ENCODE results near the gene STPG2.
"Not testable (repeated sequence)": the region's sequence is repeated elsewhere in the genome, so short reads cannot be mapped to it uniquely, and the experiment has no call there.

Gene STPG2

DNA sequence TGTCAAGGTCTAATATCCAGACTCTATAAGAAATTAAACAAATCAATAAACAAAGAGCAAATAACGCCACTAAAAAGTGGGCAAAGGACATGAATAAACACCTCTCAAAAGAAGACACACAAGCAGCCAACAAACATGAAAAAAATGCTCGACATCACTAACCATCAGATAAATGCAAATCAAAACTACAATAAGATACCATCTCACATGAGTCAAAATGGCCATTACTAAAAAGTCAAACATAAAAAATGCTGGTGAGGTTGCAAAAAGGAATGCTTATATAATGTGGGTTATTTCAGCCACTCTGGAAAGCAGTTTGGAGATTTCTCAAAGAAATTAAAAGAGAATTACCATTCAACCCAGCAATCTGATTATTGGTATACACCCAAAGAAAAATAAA lies 481.1 kb downstream of the STPG2 start:
- Mint-ChIP-seq H3K27me3 (no peaks in the 10 kb centered on the region), H3K36me3 (ENCODE audit: insufficient read depth) (no peaks in the 10 kb centered on the region), H3K4me3 (no peak overlapping the region), H3K27ac (no peak overlapping the region), H3K9me3 (peaks cover 0 to 2% of the 10 kb centered on the region in 2 donors), H3K4me1 (ENCODE audit: low read depth in 2 of 2) (no peaks in the 10 kb centered on the region)
- DNase-seq (no peak), ATAC-seq (replicated peaks) (no peak)

DNA sequence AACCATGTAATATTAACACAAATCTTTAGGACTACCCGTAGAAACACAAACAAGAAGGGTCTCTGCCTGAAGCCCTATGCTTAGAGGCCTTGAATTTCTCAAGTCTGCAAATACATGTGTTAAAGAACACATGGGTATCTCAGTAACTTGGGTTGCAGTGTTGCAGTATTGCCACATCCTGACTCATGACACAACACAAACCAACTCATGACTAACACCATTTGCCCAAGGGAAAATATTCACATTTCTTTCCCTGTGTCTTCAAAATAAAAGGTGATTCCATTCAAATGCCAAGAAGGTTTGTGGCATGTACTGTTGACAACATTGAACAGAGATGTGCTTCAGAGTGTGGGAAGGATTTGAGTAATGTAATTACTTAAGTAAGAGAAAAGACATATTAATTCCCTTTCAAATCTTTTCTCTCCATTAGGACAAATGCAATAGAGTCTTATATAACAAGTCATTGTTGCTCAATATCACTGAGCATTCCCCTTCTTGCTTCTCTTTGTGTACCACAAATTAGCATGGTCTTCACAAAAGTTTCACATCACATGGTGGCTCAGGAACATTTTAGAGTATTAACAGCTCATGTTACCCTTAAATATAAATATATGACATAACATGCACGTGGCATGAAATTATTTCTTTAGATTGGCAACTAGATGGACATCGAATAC lies 487.1 kb downstream of the STPG2 start:
- Mint-ChIP-seq H3K9me3 (no peaks in the 10 kb centered on the region), H3K4me3 (no peak overlapping the region), H3K36me3 (ENCODE audit: insufficient read depth) (no peaks in the 10 kb centered on the region), H3K27ac (no peak overlapping the region), H3K27me3 (no peaks in the 10 kb centered on the region), H3K4me1 (ENCODE audit: low read depth in 2 of 2) (no peaks in the 10 kb centered on the region)
- DNase-seq: no peak
- no peak for ATAC-seq (replicated peaks)

DNA sequence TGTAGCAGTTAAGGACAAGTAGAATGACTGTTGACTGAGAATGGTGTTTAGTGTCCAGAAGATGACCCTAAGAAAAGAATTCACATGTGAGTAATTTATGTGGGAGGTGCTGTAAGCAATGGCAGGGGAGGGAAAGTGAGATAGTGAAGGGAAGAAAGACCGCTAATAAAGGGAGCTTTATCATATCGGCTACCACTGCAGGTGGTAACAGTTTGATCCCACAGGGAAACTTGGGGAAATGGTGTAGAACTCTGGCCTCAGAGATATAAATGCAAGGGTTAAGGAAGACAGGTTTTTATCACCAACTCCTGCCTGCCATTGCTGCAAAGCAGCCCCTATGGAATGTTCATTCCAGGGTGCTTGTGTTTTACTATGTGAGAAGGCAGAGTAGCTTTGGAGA lies 489.6 kb downstream of the STPG2 start:
- ATAC-seq (replicated peaks) (no peak), DNase-seq (no peak)
- Mint-ChIP-seq H3K4me3 (no peak overlapping the region), H3K27me3 (no peaks in the 10 kb centered on the region), H3K9me3 (peaks cover 0 to 2% of the 10 kb centered on the region in 2 donors), H3K36me3 (ENCODE audit: insufficient read depth) (no peaks in the 10 kb centered on the region), H3K4me1 (ENCODE audit: low read depth in 2 of 2) (no peaks in the 10 kb centered on the region), H3K27ac (no peak overlapping the region)

DNA sequence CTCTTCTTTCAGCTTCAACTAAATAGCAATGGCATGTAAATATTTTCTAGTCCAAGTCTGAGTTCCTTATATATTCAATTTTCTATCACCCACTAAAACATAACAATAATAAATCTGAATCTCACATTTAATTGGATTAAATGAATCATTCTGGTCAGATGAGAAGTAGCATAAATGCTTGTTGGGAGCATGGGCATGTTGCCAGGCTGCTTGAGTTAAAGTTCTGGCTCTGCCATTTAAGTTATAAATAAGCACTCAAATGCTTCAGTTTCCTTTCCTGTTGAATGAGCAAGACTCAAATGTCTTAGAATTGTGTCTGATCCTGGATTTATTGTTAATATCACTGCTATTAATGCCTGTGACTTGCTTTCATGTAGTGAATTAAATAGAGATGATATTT lies 496.3 kb downstream of the STPG2 start:
- Mint-ChIP-seq H3K27me3 (no peaks in the 10 kb centered on the region), H3K4me1 (ENCODE audit: low read depth in 2 of 2) (no peaks in the 10 kb centered on the region), H3K9me3 (peaks cover 5 to 9% of the 10 kb centered on the region in 2 donors), H3K36me3 (ENCODE audit: insufficient read depth) (no peaks in the 10 kb centered on the region), H3K27ac (no peak overlapping the region), H3K4me3 (no peak overlapping the region)
- ATAC-seq (replicated peaks) (no peak), DNase-seq (no peak)

DNA sequence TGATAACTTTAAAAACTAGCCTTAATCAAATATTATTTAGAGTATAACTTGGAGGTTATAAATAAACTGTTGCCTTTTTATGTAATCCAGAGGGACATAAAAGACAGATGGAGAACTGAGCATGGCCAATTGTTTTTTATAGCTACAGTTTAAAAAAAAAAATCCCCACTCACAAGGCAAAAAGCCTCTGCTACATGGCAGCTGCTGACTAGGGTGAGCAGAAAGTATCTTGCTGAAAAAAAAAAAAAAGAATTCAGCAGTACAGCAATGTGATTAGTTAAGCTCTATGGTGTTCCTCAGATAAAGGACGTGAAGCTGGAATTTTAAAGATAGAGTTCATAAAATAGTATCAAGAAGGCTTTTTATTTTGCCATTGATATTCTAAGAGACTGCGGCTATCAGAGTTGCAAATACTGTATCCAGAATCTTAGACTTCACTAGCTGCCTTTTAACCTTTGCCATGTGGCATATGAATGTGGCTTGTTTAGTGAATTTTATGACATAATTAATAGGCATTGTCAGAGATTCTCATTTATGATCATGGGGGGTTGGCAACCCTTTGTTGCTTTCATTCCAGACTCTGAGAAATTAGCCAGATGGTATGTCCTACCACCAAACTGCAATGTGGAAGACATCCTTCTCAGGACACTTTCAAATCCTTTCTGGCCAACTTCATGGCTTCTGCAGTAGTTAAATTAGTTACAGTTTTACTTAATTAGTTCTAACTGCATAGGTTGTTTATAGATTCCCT lies 498.0 kb downstream of the STPG2 start:
- Mint-ChIP-seq H3K27me3 (no peaks in the 10 kb centered on the region), H3K4me3 (no peak overlapping the region), H3K4me1 (ENCODE audit: low read depth in 2 of 2) (no peaks in the 10 kb centered on the region), H3K9me3 (peaks cover 5 to 9% of the 10 kb centered on the region in 2 donors), H3K36me3 (ENCODE audit: insufficient read depth) (no peaks in the 10 kb centered on the region), H3K27ac (no peak overlapping the region)
- DNase-seq: no peak
- no peak for ATAC-seq (replicated peaks)

DNA sequence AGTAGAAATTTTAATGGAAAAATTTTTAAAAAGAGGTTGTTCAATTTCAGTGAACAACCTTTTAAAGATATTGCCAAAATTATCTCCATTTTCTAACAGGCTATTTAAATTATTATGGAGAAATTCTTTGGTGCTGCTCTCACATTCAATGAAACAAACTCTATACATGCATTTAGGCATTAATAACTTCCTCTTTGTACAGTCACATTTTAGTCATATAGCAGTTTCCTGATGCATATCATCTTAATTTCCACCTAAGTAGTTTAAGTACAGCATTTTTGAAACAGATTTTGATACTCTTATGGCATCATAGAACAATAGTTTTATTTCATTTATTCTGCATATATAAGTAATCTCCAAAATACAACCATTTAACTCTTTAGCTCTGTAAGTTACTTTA lies 500.1 kb downstream of the STPG2 start:
- no peak for ATAC-seq (replicated peaks)
- Mint-ChIP-seq H3K27me3 (no peaks in the 10 kb centered on the region), H3K4me3 (no peak overlapping the region), H3K4me1 (ENCODE audit: low read depth in 2 of 2) (no peaks in the 10 kb centered on the region), H3K36me3 (ENCODE audit: insufficient read depth) (no peaks in the 10 kb centered on the region), H3K27ac (no peak overlapping the region), H3K9me3 (peaks cover 5 to 6% of the 10 kb centered on the region in 2 donors)
- no peak for DNase-seq

DNA sequence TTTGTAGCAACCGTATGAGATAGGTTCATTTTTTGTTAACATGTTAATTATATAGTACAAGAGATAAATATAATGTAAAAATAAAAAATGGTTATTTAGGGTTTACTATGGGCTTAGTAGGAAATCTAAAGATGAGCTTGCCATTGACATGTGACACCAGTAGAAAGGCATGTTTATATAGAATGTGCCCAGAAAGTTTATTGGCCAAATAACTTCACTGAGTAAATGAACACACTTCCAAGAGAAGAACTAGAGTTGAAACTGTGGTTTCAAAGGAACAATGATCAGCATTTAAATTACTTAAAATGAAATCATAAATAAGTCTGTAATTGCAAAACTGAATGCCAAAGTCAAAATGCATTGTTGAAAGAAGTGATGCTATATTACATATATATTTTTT lies 503.3 kb downstream of the STPG2 start:
- Mint-ChIP-seq H3K4me1 (ENCODE audit: low read depth in 2 of 2) (no peaks in the 10 kb centered on the region), H3K36me3 (ENCODE audit: insufficient read depth) (no peaks in the 10 kb centered on the region), H3K9me3 (no peaks in the 10 kb centered on the region), H3K27ac (no peak overlapping the region), H3K4me3 (no peak overlapping the region), H3K27me3 (no peaks in the 10 kb centered on the region)
- ATAC-seq (replicated peaks) (no peak), DNase-seq (no peak)

DNA sequence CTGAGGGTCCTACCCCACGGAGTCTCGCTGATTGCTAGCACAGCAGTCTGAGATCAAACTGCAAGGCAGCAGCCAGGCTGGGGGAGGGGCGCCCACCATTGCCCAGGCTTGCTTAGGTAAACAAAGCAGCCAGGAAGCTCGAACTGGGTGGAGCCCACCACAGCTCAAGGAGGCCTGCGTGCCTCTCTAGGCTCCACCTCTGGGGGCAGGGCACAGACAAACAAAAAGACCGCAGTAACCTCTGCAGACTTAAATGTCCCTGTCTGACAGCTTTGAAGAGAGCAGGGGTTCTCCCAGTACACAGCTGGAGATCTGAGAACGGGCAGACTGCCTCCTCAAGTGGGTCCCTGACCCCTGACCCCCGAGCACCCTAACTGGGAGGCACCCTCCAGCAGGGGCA lies 509.4 kb downstream of the STPG2 start:
- DNase-seq; ATAC-seq (replicated peaks); H3K4me1 Mint-ChIP-seq (ENCODE audit: low read depth in 2 of 2); H3K27me3 Mint-ChIP-seq; H3K9me3 Mint-ChIP-seq; H3K36me3 Mint-ChIP-seq (ENCODE audit: insufficient read depth); H3K27ac Mint-ChIP-seq; H3K4me3 Mint-ChIP-seq: not testable (repeated sequence)

DNA sequence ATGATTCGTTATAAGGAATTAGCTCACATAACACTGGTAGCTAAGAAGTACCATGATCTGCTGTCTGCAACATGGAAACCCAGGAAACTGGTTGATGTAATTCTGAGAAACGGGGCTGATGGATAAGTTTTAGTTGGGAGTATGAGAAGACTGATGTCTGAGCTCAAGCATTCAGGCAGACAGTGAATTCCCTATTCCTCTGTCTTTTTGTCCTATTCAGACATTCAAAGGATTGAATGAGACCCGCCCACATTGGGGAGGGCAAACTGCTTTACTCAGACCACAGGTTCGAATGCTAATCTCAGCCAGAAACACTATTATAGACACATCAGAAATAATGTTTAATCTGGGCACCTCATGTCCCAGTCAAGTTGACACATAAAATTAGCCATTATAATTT lies 515.5 kb downstream of the STPG2 start:
- Mint-ChIP-seq H3K4me1 (ENCODE audit: low read depth in 2 of 2) (no peaks in the 10 kb centered on the region), H3K27ac (no peak overlapping the region), H3K9me3 (peaks cover 3 to 15% of the 10 kb centered on the region in 2 donors), H3K4me3 (no peak overlapping the region), H3K36me3 (ENCODE audit: insufficient read depth) (no peaks in the 10 kb centered on the region), H3K27me3 (no peaks in the 10 kb centered on the region)
- no peak for ATAC-seq (replicated peaks)
- DNase-seq: no peak

DNA sequence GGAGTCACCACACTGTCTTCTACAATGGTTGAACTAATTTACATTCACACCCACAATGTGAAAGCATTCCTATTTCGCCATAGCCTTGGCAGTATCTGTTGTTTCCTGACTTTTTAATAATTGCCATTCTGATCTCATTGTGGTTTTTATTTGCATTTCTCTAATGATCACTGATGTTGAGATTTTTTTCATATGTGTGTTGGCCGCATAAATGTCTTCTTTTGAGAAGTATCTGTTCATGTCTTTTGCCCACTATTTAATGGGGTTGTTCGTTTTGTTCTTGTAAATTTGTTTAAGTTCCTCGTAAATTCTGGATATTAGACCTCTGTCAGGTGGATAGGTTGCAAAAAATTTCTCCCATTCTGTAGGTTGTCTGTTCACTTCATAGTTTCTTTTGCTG lies 519.1 kb downstream of the STPG2 start:
- Mint-ChIP-seq H3K27me3 (no peaks in the 10 kb centered on the region), H3K36me3 (ENCODE audit: insufficient read depth) (no peaks in the 10 kb centered on the region), H3K4me1 (ENCODE audit: low read depth in 2 of 2) (no peaks in the 10 kb centered on the region), H3K9me3 (peaks cover 7 to 24% of the 10 kb centered on the region in 2 donors), H3K4me3 (no peak overlapping the region), H3K27ac (no peak overlapping the region)
- ATAC-seq (replicated peaks) (no peak), DNase-seq (no peak)

DNA sequence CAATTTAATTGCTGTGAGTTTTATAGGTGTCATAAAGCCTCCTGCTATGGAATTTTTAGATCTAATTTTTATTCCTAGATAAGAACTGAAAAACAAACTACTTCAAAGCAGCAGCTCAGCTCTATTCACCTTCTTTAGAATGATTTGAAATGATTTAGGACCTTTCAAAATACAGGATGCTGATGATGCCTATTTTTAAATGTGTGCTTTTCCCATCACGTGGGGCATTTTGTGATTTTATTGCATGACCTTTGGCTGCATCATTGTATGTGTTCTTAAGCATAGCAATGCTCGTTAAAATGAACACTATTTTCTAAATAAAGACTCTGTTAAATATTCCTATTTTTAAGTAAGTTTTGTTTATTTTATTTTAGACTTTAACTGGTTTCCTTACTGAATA lies 537.3 kb downstream of the STPG2 start:
- Mint-ChIP-seq H3K4me3 (no peak overlapping the region), H3K36me3 (ENCODE audit: insufficient read depth) (no peaks in the 10 kb centered on the region), H3K27me3 (no peaks in the 10 kb centered on the region), H3K9me3 (peaks cover 0 to 9% of the 10 kb centered on the region in 2 donors), H3K4me1 (ENCODE audit: low read depth in 2 of 2) (no peaks in the 10 kb centered on the region), H3K27ac (no peak overlapping the region)
- DNase-seq (no peak), ATAC-seq (replicated peaks) (no peak)

DNA sequence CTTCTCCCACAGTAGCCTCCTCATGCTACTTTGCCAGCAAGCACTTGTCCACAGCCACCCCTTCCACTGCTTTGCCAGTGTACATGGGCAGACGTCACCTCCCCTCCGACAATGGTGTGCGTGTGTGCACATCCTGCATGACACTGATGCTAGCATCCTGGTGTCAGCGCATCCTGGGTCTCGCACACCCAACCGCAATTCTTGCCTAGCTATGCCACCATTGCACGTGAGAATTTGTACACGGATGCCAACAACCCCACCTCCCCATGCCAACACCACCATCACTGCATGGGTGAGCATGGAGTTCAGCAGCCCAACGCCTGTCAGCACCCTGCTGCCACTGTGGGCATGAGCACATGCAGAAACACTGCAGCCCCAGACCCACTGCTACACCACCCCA lies 550.0 kb downstream of the STPG2 start:
- Mint-ChIP-seq H3K4me3 (no peak overlapping the region), H3K4me1 (ENCODE audit: low read depth in 2 of 2) (no peaks in the 10 kb centered on the region), H3K27ac (no peak overlapping the region), H3K27me3 (no peaks in the 10 kb centered on the region), H3K36me3 (ENCODE audit: insufficient read depth) (no peaks in the 10 kb centered on the region), H3K9me3 (peaks cover 2 to 29% of the 10 kb centered on the region in 2 donors)
- ATAC-seq (replicated peaks) (no peak), DNase-seq (no peak)

DNA sequence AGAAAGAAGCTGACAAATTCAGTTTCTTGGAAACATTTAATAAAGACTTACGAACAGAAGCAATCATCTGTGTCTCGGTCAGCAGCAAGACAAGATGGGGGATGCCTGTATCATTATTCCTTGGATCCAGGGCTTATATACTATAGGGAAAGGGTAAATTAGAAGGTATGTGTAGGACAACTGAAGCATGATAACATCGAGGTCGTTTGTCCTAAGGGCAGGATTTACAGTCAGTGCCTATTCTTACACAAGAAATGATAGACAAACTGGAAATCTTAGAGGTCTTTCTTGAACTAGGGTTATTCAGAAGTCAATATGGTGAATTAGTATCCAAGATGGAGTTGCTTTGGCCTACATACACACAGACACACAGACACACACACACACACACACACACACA lies 553.0 kb downstream of the STPG2 start:
- no peak for ATAC-seq (replicated peaks)
- no peaks in the 10 kb centered on the region for H3K4me1 Mint-ChIP-seq (ENCODE audit: low read depth in 2 of 2)
- no peak overlapping the region for H3K4me3 Mint-ChIP-seq
- H3K9me3 Mint-ChIP-seq: peaks cover 2 to 16% of the 10 kb centered on the region in 2 donors
- DNase-seq: no peak
- H3K27ac Mint-ChIP-seq: no peak overlapping the region
- no peaks in the 10 kb centered on the region for H3K27me3 Mint-ChIP-seq
- H3K36me3 Mint-ChIP-seq (ENCODE audit: insufficient read depth): no peaks in the 10 kb centered on the region

DNA sequence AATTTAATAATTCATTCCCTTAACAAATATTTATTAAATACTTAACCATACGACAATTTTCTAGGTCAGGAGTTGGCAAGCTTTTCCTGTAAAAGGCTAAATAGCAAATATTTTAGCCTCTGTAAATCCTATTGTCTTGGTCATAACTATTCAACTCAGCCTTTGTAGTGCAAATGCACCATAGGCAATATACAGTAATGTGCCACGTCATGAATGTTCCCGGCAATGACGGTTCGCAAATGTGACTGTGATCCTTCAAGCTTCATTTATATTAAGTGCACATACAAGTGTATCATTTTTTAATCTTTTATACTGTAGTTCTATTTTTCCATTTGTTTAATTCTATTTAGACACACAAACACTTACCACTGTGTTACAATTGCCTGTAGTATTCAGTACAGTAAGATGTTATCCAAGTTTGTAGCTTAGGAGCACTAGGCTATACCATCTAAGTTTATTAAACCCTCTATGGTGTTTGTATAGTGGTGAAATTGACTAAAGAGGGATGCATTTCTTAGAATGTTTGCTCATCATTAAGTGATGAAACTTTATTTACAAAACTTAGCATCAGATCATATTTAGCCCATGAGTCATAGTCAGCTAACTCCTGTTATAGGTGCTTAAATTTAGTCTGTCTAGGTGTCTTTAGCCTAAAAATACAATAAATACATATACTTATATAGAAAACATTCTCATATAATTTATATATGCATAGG lies 553.6 kb downstream of the STPG2 start:
- H3K36me3 Mint-ChIP-seq (ENCODE audit: insufficient read depth): no peaks in the 10 kb centered on the region
- DNase-seq (no peak), ATAC-seq (replicated peaks) (no peak)
- H3K9me3 Mint-ChIP-seq: peaks cover 2 to 16% of the 10 kb centered on the region in 2 donors
- H3K4me1 Mint-ChIP-seq (ENCODE audit: low read depth in 2 of 2): no peaks in the 10 kb centered on the region
- H3K27me3 Mint-ChIP-seq: no peaks in the 10 kb centered on the region
- no peak overlapping the region for H3K4me3 Mint-ChIP-seq
- no peak overlapping the region for H3K27ac Mint-ChIP-seq

Measured in effector memory CD8-positive, alpha-beta T cell (primary cell).